VCaP (cell line): ENCODE measurements around the gene LDLRAD4.
A peak's percentile ranks its signal among the peaks of the same experiment; 100 is the strongest.

Experiments
- H3K27ac ChIP-seq: fragments of 450-650 bp; 2 replicates; pipeline ENCODE4 v1.5.1; 2017
- TF ChIP-seq, protein P1 (sequence below): fragments of 450-650 bp; conservative IDR thresholded peaks from 2 replicates; pipeline ENCODE4 v1.5.1; 2017; ENCODE audit warnings: mild to moderate bottlenecking, moderate library complexity

LDLRAD4 gene

DNA sequence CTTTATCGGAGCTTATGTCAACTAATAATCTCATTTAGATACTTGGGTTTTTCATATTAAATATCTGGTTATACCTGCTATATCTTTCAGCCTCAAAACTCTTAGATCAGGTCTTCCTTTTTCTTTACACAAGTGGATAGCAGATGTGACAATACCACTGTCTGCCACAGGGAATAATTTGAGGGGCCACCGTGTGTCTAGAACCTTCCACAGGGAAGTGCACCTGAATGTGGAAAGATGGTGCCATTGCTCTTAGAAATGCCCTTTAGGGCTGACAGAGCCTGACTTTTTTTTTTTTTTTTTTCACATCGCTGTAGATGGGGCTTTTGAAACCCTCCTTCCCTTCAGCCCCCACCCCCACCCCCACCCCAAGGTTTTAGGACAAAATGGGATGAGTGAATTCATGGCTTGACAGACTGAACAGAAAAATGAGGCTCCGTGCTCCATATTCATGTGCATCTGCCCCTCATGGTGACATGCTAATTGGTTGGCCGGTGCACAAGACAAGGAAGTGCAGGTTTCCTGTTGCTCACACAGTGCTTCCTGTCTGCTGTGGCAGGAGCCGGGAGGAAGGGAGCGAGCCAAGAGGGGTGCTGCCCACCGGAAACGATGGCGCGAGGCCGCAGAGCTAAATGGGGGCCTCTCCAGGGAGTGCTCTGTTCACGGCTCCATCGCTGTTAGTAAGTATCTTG is 246.0 kb downstream of the LDLRAD4 start:
- TF ChIP-seq, protein P1, sequence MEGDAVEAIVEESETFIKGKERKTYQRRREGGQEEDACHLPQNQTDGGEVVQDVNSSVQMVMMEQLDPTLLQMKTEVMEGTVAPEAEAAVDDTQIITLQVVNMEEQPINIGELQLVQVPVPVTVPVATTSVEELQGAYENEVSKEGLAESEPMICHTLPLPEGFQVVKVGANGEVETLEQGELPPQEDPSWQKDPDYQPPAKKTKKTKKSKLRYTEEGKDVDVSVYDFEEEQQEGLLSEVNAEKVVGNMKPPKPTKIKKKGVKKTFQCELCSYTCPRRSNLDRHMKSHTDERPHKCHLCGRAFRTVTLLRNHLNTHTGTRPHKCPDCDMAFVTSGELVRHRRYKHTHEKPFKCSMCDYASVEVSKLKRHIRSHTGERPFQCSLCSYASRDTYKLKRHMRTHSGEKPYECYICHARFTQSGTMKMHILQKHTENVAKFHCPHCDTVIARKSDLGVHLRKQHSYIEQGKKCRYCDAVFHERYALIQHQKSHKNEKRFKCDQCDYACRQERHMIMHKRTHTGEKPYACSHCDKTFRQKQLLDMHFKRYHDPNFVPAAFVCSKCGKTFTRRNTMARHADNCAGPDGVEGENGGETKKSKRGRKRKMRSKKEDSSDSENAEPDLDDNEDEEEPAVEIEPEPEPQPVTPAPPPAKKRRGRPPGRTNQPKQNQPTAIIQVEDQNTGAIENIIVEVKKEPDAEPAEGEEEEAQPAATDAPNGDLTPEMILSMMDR = no peak
- no peak overlapping the region for H3K27ac ChIP-seq

DNA sequence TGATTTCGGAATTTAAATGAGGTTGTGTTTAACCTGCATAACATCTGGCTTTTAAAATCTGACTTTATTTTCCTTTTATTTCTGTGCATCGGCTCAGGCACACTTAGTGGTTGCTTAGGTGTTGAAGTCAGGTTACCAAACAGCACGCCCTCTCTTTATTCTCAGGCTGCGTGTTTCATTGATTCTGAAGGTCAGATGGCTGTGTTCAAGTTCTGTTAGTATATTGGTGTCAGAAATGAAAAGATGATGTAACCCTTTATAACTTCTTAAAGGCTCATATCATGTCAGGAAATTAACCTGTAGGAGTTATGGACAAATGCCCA is 246.5 kb downstream of the LDLRAD4 start:
- H3K27ac ChIP-seq = no peak overlapping the region

DNA sequence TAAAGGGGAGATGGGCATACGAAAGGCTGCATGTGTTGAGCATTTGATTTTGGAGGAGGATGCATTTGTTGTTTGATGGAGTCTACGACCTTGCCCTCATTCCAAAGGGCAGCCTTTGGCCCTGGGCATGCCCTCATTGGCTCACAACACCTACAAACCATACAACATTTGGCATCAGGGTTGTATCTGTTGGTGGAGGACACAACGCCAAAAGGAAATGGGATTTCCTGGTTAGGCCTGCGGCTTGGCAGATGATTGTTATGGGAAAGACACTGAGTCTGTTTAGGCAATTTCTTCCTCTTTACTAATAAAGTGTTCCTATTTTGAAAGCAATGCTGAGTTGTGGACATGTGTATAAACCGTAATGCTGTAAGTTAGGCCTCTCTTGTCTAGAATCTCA is 246.9 kb downstream of the LDLRAD4 start:
- TF ChIP-seq, protein P1 = no peak
- H3K27ac ChIP-seq = no peak overlapping the region

More for the DNA sequence above, 246.5 kb downstream of the LDLRAD4 start:
- TF ChIP-seq, protein P1 = no peak

DNA sequence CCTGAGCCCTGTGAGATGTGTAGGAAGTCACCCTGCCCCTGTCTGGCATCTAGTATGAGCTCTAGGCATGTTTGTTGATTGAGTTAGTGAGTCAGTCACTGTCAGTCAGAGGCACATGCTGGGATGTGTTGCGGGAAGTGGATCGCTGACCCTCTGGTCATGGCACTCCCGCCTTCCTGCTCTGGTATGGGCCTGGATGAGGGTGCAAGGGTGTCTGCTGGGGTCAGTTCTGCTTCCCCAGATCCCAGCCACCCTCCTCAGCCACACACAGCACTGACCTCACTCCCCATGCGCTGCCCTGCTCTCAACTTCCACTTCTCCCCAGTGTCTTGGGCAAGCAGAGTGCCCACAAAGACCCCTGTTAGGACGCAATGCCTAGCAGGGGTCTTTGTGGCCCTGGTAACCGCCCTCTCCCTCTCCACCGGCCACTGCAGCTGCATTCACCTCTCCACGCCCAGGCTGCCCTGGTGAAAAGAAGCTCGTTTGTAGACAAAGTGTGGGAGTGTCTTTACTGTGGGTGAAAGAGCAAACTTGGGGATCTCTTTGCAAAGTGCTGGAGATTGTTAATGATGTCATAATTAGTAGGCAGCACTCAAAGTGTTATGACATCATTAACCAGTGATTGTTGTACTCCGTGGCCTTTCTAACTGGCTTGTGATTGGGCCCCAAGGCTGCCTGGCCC is 252.1 kb downstream of the LDLRAD4 start:
- TF ChIP-seq, protein P1 = no peak
- no peak overlapping the region for H3K27ac ChIP-seq

DNA sequence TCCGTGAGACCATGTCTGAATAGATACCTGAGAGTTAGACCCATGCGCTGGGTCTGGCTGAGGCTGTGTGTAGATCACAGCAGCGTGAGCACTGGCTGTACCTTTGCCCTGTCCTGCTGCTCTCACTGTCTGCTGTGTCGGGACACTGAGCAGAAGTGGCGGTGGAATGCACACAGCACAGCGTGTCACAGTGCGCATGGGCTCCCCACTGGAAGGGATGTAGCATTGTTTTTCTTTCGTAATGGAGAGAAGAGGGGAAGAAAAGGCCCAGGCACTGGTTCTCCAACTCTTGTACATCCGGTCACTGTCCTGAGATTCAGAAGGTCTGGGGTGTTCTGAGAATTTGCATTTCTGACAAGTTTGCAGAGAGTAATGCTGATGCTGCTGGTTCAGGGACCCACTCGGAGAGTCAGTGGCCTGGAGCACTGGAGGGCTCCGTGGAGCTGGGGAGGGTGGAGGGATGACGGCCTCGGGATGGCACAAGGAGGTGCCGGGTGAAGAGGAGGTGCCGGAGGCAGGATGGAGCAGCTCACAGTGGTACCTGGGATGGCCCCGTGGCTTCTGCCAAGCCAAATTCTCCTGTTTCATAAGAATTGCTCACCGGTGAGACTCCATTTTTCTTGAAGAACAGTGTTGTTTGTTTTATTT is 252.8 kb downstream of the LDLRAD4 start:
- TF ChIP-seq, protein P1 = no peak
- H3K27ac ChIP-seq = peak overlapping the region; percentile 67

DNA sequence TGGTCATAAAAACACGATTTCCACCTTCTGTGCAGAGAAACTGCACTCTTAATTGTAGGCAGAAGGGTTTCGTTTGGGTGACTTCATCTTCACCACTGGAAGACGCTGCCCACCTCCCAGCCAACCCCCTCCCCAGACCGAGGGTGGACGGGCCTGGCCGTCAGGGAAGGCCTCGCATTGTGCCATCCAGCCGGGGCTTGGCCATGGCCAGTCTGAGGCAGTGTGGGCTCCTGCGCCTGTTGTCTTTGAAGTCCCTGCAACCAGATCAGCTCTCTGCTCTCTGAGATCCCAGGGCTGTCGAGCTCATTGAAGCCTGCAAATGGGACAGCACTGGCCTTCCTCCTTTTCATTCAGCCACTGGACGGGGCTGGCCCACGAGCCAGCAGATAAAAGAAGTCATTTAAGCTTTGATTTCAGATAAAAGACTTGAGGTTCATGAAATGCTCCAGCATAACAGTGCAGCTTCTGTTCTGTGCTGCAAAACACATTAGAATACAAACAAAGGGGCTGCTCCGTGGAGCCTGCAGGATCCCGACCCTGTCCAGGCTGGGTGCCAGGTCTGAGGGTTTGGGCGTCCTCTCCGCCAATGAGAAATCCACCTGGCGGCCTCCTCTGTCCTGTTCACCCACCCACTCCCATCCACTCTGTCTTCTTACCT is 253.5 kb downstream of the LDLRAD4 start:
- TF ChIP-seq, protein P1 = no peak
- peak overlapping the region; percentile 67 for H3K27ac ChIP-seq

DNA sequence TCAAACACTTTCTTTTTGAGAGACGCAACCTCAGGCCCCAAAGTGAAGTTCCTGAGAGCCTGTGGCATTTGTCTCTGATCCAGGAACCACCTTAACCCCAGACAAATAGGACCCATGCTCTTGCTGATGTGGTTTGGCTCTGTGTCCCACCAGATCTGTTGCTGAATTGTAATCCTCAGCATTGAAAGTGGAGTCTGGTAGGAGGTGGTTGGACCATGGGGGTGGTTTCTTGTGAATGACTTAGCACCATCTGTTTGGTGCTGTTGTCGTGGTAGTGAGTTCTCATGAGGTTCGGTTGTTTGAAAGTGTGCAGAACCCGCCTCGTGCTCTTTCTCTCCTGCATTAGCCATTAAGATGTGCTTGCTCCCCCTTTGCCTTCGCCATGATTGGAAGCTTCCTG is 255.2 kb downstream of the LDLRAD4 start:
- H3K27ac ChIP-seq = no peak overlapping the region
- TF ChIP-seq, protein P1 = no peak
